HG02884 (cell line): ENCODE measurements around the gene IL19.

ENCODE experiments used
- ATAC-seq: cut with Tn5 transposase; IDR thresholded peaks from one replicate; pipeline ENCODE4 v1.9.1; 2021; ENCODE audit warnings: mild to moderate bottlenecking, moderate library complexity; ENCODE audit not compliant: unreplicated experiment

Gene IL19

GRCh38 chr1:206828765-206829164, 58.2 kb downstream of the IL19 start:
- no peak for ATAC-seq

- ATAC-seq = no peak
Measured at GRCh38 chr1:206829282-206829681, 58.7 kb downstream of the IL19 start.

- ATAC-seq = no peak
Measured at GRCh38 chr1:206829875-206830274, 59.3 kb downstream of the IL19 start.

- ATAC-seq = no peak
Measured at GRCh38 chr1:206831650-206832049, 61.1 kb downstream of the IL19 start.

- ATAC-seq = no peak
Measured at GRCh38 chr1:206832352-206832880, 61.8 kb downstream of the IL19 start.

- ATAC-seq = no peak
Measured at GRCh38 chr1:206833106-206833680, 62.6 kb downstream of the IL19 start.

- ATAC-seq = no peak
Measured at GRCh38 chr1:206833801-206834200, 63.2 kb downstream of the IL19 start.

GRCh38 chr1:206834217-206834616, 63.6 kb downstream of the IL19 start:
- no peak for ATAC-seq

GRCh38 chr1:206834711-206835110, 64.1 kb downstream of the IL19 start:
- no peak for ATAC-seq

GRCh38 chr1:206835186-206835585, 64.6 kb downstream of the IL19 start:
- ATAC-seq = no peak

- no peak for ATAC-seq
Measured at GRCh38 chr1:206836111-206836510, 65.5 kb downstream of the IL19 start.

- ATAC-seq = no peak
Measured at GRCh38 chr1:206839006-206839560, 68.5 kb downstream of the IL19 start.

- no peak for ATAC-seq
Measured at GRCh38 chr1:206839857-206840256, 69.3 kb downstream of the IL19 start.

GRCh38 chr1:206841609-206842323, 71.2 kb downstream of the IL19 start:
- ATAC-seq = no peak

- ATAC-seq = no peak
Measured at GRCh38 chr1:206842854-206843253, 72.3 kb downstream of the IL19 start.

- ATAC-seq = no peak
Measured at GRCh38 chr1:206843626-206844025, 73.1 kb downstream of the IL19 start.

- ATAC-seq = no peak
Measured at GRCh38 chr1:206846487-206846886, 75.9 kb downstream of the IL19 start.

GRCh38 chr1:206847337-206847834, 76.8 kb downstream of the IL19 start:
- ATAC-seq = no peak

GRCh38 chr1:206847946-206848345, 77.4 kb downstream of the IL19 start:
- ATAC-seq = no peak

- no peak for ATAC-seq
Measured at GRCh38 chr1:206850401-206850800, 79.8 kb downstream of the IL19 start.

GRCh38 chr1:206851341-206852010, 80.9 kb downstream of the IL19 start:
- no peak for ATAC-seq
